ENCODE results near the gene CBLC. TPM values are rescaled to one million over a fixed set of nuclear protein-coding genes. Genes with fewer than 3 reads are reported as not detected.

Gene CBLC
- total and polyA plus RNA-seq, 2 experiments from 2014 or later: not detected

DNA sequence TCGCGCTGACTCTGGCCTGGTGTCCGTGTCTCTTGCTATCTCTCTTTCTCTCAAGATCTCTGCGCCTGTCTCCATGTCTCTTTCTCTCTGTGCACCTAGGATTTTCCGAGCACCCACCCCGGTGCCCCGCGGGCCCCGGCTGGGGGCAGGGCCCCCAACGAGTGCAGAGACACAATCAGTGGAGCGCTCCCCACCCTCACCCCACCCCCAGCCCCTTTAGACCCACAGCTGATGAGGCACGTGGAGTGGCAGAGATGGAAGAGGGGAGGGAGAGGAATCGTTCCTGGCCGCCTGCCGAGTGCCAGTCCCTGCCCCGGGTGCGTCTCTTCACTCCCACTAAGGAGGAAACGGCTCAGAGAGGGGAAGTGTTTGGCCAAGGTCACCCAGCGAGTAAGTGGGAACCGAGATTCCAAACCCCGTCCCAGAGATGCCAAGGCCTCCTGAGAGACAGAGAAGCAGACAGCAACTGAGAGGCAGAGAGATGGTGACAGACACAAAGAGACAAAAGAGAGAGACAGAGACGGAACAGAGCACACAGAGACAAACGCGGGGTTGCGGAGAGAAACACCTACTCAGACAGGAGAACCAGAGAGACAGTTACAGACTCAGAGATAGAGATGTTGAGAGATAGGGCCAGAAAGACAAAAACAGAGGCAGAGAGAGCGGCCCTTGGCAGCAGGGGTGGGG is 29.8 kb upstream of the CBLC start:
- no peaks in the 10 kb centered on the region for H3K9me2 ChIP-seq (ENCODE audit: insufficient read depth)
- no peak for TF ChIP-seq EZH2 (IDR thresholded peaks at IDR 0.05; ENCODE audit: insufficient read depth, poor library complexity, severe bottlenecking)
- no peak for TF ChIP-seq EZH2phosphoT487 (IDR thresholded peaks at IDR 0.05; ENCODE audit: insufficient read depth, low read depth)
- no peaks in the 10 kb centered on the region for H3K27me3 ChIP-seq (replicated peaks; ENCODE audit: insufficient read depth)
- peak overlapping the region; percentile 57 for H2AFZ ChIP-seq
- H3K79me2 ChIP-seq (ENCODE audit: insufficient read depth): peaks cover 41% of the 10 kb centered on the region
- H3K9ac ChIP-seq: peak overlapping the region; percentile 96
- 0 to 1% methylated on average over 13 to 26 of the region's 26 CpGs for WGBS, 2 experiments (ENCODE audit: low coverage in 1 of 2, low lambda C conversion rate in 2 of 2, missing lambda C conversion rate in 2 of 2)
- no peaks in the 10 kb centered on the region for H3K9me3 ChIP-seq (ENCODE audit: low read depth)
- peak; percentile 77 for DNase-seq
- peaks cover 25% of the 10 kb centered on the region for H3F3A ChIP-seq (ENCODE audit: insufficient read depth)
- peaks cover 39% of the 10 kb centered on the region for H3K4me1 ChIP-seq (ENCODE audit: insufficient read depth)
- H4K20me1 ChIP-seq (ENCODE audit: insufficient read depth): no peaks in the 10 kb centered on the region
- H3K27ac ChIP-seq: peak overlapping the region; percentile 94
- H3K4me3 ChIP-seq: peak overlapping the region; percentile 99
- in situ Hi-C loops (cut with MboI): no loop called here
- peaks cover 12% of the 10 kb centered on the region for H3K36me3 ChIP-seq (ENCODE audit: low read depth)
- peak overlapping the region; percentile 84 for H3K4me2 ChIP-seq (ENCODE audit: unreplicated experiment)

DNA sequence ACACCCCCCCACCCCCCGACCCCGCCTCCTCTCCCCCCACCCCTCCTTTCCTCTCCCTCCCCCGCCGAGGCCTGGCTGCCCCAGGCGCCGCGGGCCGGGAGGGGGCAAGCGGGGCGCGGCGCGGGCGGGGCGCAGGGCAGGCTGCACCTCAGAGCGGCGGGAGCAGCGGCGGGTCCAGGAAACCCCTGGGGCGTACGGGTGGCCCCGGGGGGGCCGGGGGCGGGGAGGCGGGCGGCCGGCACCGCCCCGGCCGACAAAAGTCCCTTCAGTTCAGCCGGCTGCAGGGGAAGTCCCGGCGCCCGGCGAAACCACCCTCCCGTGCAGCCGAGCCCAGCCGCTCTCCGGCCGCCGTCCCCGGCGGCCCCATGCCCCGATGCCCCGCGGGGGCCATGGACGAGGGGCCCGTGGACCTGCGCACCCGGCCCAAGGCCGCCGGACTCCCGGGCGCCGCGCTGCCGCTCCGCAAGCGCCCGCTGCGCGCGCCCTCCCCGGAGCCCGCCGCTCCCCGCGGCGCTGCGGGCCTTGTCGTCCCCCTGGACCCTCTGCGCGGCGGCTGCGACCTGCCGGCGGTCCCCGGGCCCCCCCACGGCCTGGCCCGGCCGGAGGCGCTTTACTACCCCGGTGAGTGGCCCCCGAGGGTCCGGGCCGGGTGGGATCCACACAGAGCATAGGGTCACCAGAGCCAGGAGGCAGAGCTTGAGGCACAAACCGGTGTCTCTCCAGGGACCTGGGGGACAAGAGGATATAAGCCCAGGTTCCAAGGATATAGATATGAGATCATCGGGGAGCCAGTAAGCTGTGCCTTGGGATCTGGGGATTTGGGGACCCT is 29.1 kb upstream of the CBLC start, which contains the start of gene BCL3:
Gene BCL3, plus strand, starts transcription at position 283 of the 829 bp plus-strand sequence. Its CDS starts 83 bp downstream, at position 366.
- in situ Hi-C loops (cut with MboI): no loop called here
- peak; percentile 79 for DNase-seq
- Histone ChIP-seq H3K36me3 (ENCODE audit: low read depth) (peaks cover 14% of the 10 kb centered on the region), H3K9ac (peak within 1 kb of the TSS; percentile 96), H3K4me3 (peak within 1 kb of the TSS; percentile 99), H2AFZ (peak within 1 kb of the TSS; percentile 57), H3K4me2 (ENCODE audit: unreplicated experiment) (peak within 1 kb of the TSS; percentile 99), H3K9me2 (ENCODE audit: insufficient read depth) (no peaks in the 10 kb centered on the region), H3K27ac (peak within 1 kb of the TSS; percentile 94), H3K9me3 (ENCODE audit: low read depth) (no peaks in the 10 kb centered on the region), H3K4me1 (ENCODE audit: insufficient read depth) (peaks cover 37% of the 10 kb centered on the region), H4K20me1 (ENCODE audit: insufficient read depth) (no peaks in the 10 kb centered on the region), H3K27me3 (replicated peaks; ENCODE audit: insufficient read depth) (no peaks in the 10 kb centered on the region), H3F3A (ENCODE audit: insufficient read depth) (peaks cover 24% of the 10 kb centered on the region), H3K79me2 (ENCODE audit: insufficient read depth) (peaks cover 44% of the 10 kb centered on the region)
- 1% methylated on average over 16 to 33 of the region's 88 CpGs for WGBS, 2 experiments (ENCODE audit: low coverage in 1 of 2, low lambda C conversion rate in 2 of 2, missing lambda C conversion rate in 2 of 2)
- TF ChIP-seq EZH2 (IDR thresholded peaks at IDR 0.05; ENCODE audit: insufficient read depth, poor library complexity, severe bottlenecking) (no peak), EZH2phosphoT487 (IDR thresholded peaks at IDR 0.05; ENCODE audit: insufficient read depth, low read depth) (no peak)

DNA sequence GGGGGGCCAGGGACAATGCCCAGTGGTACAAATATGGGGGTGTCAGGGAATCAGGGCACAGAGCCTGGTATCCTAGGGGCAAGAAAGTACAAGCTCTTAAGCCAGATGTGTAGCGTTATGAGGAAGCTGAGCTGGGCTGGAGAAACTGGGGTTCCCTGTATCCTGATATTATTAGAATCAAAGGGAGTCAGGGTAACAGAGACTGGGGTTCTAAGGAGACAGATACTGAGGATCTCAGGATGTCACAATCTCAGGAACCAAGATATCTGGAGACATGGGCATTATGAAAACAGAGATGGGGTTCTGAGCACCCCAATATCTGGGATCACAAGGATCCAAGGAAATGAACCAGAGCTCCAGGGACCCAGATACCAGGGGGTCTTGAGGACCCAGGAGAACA is 28.4 kb upstream of the CBLC start:
- Histone ChIP-seq H3F3A (ENCODE audit: insufficient read depth) (peaks cover 24% of the 10 kb centered on the region), H3K4me2 (ENCODE audit: unreplicated experiment) (peak overlapping the region; percentile 99), H3K9me2 (ENCODE audit: insufficient read depth) (no peaks in the 10 kb centered on the region), H3K4me1 (ENCODE audit: insufficient read depth) (peaks cover 43% of the 10 kb centered on the region), H3K36me3 (ENCODE audit: low read depth) (peaks cover 14% of the 10 kb centered on the region), H3K4me3 (peak overlapping the region; percentile 99), H2AFZ (no peak overlapping the region), H4K20me1 (ENCODE audit: insufficient read depth) (no peaks in the 10 kb centered on the region), H3K9me3 (ENCODE audit: low read depth) (no peaks in the 10 kb centered on the region), H3K27me3 (replicated peaks; ENCODE audit: insufficient read depth) (no peaks in the 10 kb centered on the region), H3K27ac (peak overlapping the region; percentile 94), H3K79me2 (ENCODE audit: insufficient read depth) (peaks cover 44% of the 10 kb centered on the region), H3K9ac (peak overlapping the region; percentile 96)
- in situ Hi-C loops (cut with MboI): no loop called here
- WGBS, 2 experiments (ENCODE audit: low coverage in 1 of 2, low lambda C conversion rate in 2 of 2, missing lambda C conversion rate in 2 of 2): 0% methylated on average over 1 of the region's 1 CpG
- TF ChIP-seq EZH2 (IDR thresholded peaks at IDR 0.05; ENCODE audit: insufficient read depth, poor library complexity, severe bottlenecking) (no peak), EZH2phosphoT487 (IDR thresholded peaks at IDR 0.05; ENCODE audit: insufficient read depth, low read depth) (no peak)
- DNase-seq: peak; percentile 37

DNA sequence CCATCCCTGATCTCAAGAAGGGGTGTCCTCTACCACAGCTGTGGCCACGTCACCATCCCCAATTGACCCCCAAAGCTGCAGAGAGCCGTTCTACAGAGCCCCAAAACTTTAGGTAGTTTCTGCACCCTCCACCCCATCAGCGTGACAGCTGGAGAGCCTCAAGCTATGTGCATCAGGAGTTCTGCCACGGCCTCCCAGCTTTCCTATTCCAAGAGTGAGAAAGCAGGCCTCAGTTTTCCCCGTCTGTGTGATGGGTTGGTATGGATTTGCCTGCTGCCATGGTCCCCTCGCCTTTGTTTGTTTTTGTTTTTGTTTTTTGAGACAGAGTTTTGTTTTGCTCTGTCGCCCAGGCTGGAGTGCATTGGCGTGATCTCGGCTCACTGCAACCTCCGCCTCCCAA is 27.7 kb upstream of the CBLC start:
- peak overlapping the region; percentile 99 for H3K4me2 ChIP-seq (ENCODE audit: unreplicated experiment)
- H3K27ac ChIP-seq: peak overlapping the region; percentile 94
- no peak for TF ChIP-seq EZH2 (IDR thresholded peaks at IDR 0.05; ENCODE audit: insufficient read depth, poor library complexity, severe bottlenecking)
- no peak for TF ChIP-seq EZH2phosphoT487 (IDR thresholded peaks at IDR 0.05; ENCODE audit: insufficient read depth, low read depth)
- in situ Hi-C loops (cut with MboI): no loop called here
- no peak overlapping the region for H2AFZ ChIP-seq
- no peaks in the 10 kb centered on the region for H3K9me3 ChIP-seq (ENCODE audit: low read depth)
- H3K36me3 ChIP-seq (ENCODE audit: low read depth): peaks cover 19% of the 10 kb centered on the region
- no peaks in the 10 kb centered on the region for H3K27me3 ChIP-seq (replicated peaks; ENCODE audit: insufficient read depth)
- peak overlapping the region; percentile 96 for H3K9ac ChIP-seq
- no peaks in the 10 kb centered on the region for H3K9me2 ChIP-seq (ENCODE audit: insufficient read depth)
- peaks cover 26% of the 10 kb centered on the region for H3F3A ChIP-seq (ENCODE audit: insufficient read depth)
- H4K20me1 ChIP-seq (ENCODE audit: insufficient read depth): no peaks in the 10 kb centered on the region
- DNase-seq: no peak
- H3K4me1 ChIP-seq (ENCODE audit: insufficient read depth): peaks cover 44% of the 10 kb centered on the region
- WGBS, 2 experiments (ENCODE audit: low coverage in 1 of 2, low lambda C conversion rate in 2 of 2, missing lambda C conversion rate in 2 of 2): 55 to 58% methylated on average over 10 of the region's 10 CpGs
- H3K4me3 ChIP-seq: peak overlapping the region; percentile 99
- peaks cover 50% of the 10 kb centered on the region for H3K79me2 ChIP-seq (ENCODE audit: insufficient read depth)
